HEK293T (cell line): ENCODE measurements around the gene DDX43.

Source experiments
- CTCF ChIA-PET: fragments of 350-600 bp; formaldehyde crosslinking; extraction: SDS; loops from one replicate; lab custom pipeline; 2021; ENCODE audit warnings: antibody characterized with exemption, inconsistent platforms; lab: Yijun Ruan, JAX
- POLR2A ChIA-PET: fragments of 350-600 bp; formaldehyde crosslinking; extraction: SDS; loops from one replicate; lab custom pipeline; 2020; ENCODE audit warnings: antibody characterized with exemption, inconsistent platforms; lab: Yijun Ruan, JAX
- DNase-seq: peaks from one replicate; pipeline ENCODE4 v3.0.0; 2012; ENCODE audit warnings: mixed read lengths; ENCODE audit errors: extremely low spot score
- ARNT ChIP-seq: fragments of 450-650 bp; IDR thresholded peaks from 2 replicates; pipeline ENCODE4 v1.6.1; 2017; ENCODE audit warnings: mild to moderate bottlenecking
- BHLHE40 ChIP-seq: fragments of 450-650 bp; IDR thresholded peaks from 2 replicates; pipeline ENCODE4 v1.6.1; 2016; ENCODE audit warnings: mild to moderate bottlenecking, moderate library complexity, borderline replicate concordance
- CTBP1 ChIP-seq: fragments of 450-650 bp; IDR thresholded peaks from 2 replicates; pipeline ENCODE4 v1.6.1; 2016; ENCODE audit warnings: borderline replicate concordance
- ELF4 ChIP-seq: fragments of 450-650 bp; IDR thresholded peaks from 2 replicates; pipeline ENCODE4 v1.6.1; 2017; ENCODE audit warnings: antibody characterized with exemption
- FOXA1 ChIP-seq: fragments of 450-650 bp; IDR thresholded peaks from 2 replicates; pipeline ENCODE4 v1.6.1; 2016; ENCODE audit warnings: mild to moderate bottlenecking
- FOXK2 ChIP-seq: fragments of 450-650 bp; IDR thresholded peaks from 2 replicates; pipeline ENCODE4 v1.6.1; 2016; ENCODE audit warnings: mild to moderate bottlenecking
- FOXM1 ChIP-seq: fragments of 450-650 bp; IDR thresholded peaks from 2 replicates; pipeline ENCODE4 v1.6.1; 2017; ENCODE audit warnings: mild to moderate bottlenecking, borderline replicate concordance
- HDGF ChIP-seq: fragments of 450-650 bp; IDR thresholded peaks from 2 replicates; pipeline ENCODE4 v1.6.1; 2017; ENCODE audit warnings: antibody characterized with exemption, borderline replicate concordance
- L3MBTL2 ChIP-seq: fragments of 450-650 bp; conservative IDR thresholded peaks from 2 replicates; pipeline ENCODE4 v1.6.1; 2016; ENCODE audit warnings: mild to moderate bottlenecking
- LEF1 ChIP-seq: fragments of 450-650 bp; IDR thresholded peaks from 2 replicates; pipeline ENCODE4 v1.6.1; 2017; ENCODE audit warnings: mild to moderate bottlenecking, borderline replicate concordance
- NFRKB ChIP-seq: fragments of 450-650 bp; IDR thresholded peaks from 2 replicates; pipeline ENCODE4 v1.6.1; 2016; ENCODE audit warnings: mild to moderate bottlenecking, moderate library complexity
- PKNOX1 ChIP-seq: fragments of 450-650 bp; IDR thresholded peaks from 2 replicates; pipeline ENCODE4 v1.6.1; 2016
- SP1 ChIP-seq: fragments of 450-650 bp; IDR thresholded peaks from 2 replicates; pipeline ENCODE4 v1.6.1; 2017
- SUZ12 ChIP-seq: fragments of 450-650 bp; IDR thresholded peaks from 2 replicates; pipeline ENCODE4 v1.6.1; 2016; ENCODE audit warnings: mild to moderate bottlenecking
- TARDBP ChIP-seq: fragments of 450-650 bp; IDR thresholded peaks from 2 replicates; pipeline ENCODE4 v1.6.1; 2016
- ZNF384 ChIP-seq: fragments of 450-650 bp; IDR thresholded peaks from 2 replicates; pipeline ENCODE4 v1.6.1; 2016

The DDX43 gene

DNA sequence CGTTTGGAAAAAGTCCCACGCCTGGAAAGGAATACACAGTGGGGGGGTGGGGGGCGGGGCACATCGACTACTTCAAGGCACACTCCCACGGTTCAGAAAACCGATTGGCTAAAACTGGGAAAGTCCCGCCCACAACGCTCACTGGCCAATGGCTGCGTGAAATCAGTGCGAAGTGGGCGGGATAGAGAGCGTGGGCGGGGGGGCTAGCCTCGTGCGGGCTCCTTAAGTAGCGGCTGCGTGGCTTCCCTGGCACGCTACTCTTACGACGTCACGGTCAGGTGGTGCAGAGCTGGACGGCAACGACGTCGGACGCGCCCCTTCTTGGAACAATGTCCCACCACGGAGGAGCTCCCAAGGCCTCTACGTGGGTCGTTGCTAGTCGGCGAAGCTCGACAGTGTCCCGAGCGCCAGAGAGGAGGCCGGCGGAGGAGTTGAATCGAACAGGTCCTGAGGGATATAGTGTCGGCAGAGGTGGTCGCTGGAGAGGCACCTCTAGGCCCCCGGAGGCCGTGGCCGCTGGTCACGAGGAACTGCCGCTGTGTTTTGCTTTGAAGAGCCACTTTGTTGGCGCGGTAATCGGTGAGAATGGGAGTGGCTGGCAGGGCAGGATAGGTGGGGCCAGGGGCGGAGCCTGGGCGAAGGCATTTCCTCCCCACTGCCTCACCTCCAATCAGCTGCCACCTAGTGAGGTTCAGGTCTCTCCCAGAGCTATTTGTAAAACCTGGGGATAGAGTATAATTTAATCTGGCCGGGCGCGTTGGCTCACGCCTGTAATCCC, at the start of gene DDX43:
Gene DDX43 (plus strand): TSS at position 252 of the 778 bp plus-strand sequence. CDS start 78 bp downstream, at position 330.
- DNase-seq = no peak
- TF ChIP-seq HDGF (no peak), FOXM1 (no peak), FOXK2 (no peak), SUZ12 (no peak), TARDBP (no peak), SP1 (no peak), LEF1 (no peak), FOXA1 (no peak), ARNT (no peak), L3MBTL2 (no peak), ELF4 (no peak), CTBP1 (no peak), ZNF384 (no peak), BHLHE40 (no peak), PKNOX1 (no peak), NFRKB (no peak)
- ChIA-PET POLR2A (interaction anchor here (0.6 to 1.3 kb wide), 2 partner anchors 68 to 85 kb away, joined by 3 to 4 read pairs; no protein-coding TSS in a partner anchor), CTCF (interaction anchor here (0.5 to 0.7 kb wide), 2 partner anchors 66 to 78 kb away, joined by 3 read pairs; no protein-coding TSS in a partner anchor)

DNA sequence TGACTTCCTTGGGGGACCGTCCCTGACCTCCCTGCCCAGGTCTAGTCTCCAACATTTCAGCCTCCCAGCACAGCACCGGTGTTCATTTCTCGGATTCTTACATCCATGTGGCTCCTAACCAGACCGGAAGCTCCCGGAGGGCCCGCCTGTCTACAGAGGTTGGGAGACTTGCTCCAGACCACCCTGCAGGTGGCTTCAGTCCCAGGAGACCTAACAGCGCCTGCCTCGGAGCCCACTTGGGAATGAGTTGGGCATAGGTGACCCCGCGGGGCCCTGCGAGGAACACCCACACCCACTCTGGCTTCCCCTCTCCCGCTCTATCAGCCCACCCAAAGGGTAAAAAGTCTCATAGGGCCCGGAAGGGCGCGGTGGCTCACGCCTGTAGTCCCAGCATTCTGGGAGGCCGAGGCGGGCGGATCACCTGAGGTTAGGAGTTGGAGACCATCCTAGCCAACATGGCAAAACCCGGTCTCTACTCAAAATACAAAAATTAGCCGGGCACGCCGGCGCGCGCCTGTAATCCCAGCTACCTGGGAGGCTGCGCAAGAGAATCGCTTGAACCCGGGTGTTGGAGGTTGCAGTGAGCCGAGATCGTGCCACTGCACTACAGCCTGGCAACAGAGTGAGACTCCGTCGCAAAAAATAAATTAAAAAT, 46.0 kb upstream of the DDX43 start:
- CTCF ChIA-PET = no interaction called here
- DNase-seq = no peak
- no peak for TF ChIP-seq PKNOX1
- TF ChIP-seq FOXM1 = no peak
- TF ChIP-seq TARDBP = no peak
- no peak for TF ChIP-seq SP1
- no peak for TF ChIP-seq SUZ12
- no peak for TF ChIP-seq LEF1
- no peak for TF ChIP-seq NFRKB
- no peak for TF ChIP-seq ZNF384
- TF ChIP-seq HDGF = no peak
- TF ChIP-seq ARNT = no peak
- TF ChIP-seq FOXK2 = no peak
- no peak for TF ChIP-seq FOXA1
- no peak for TF ChIP-seq ELF4
- no peak for TF ChIP-seq BHLHE40
- TF ChIP-seq L3MBTL2 = no peak
- TF ChIP-seq CTBP1 = no peak
- POLR2A ChIA-PET = no interaction called here

- POLR2A ChIA-PET = no interaction called here
- CTCF ChIA-PET = interaction anchor here (0.9 to 1.1 kb wide), 2 partner anchors 10 to 39 kb away, joined by 4 to 9 read pairs; no protein-coding TSS in a partner anchor
These were observed 45.3 kb upstream of the DDX43 start for GRCh38 chr6:73349311-73349710.

GRCh38 chr6:73353636-73354593, 40.7 kb upstream of the DDX43 start, which contains the start of gene DPPA5:
DPPA5 (minus strand) TSS chr6:73354276; CDS start chr6:73354225, 51 bp downstream.
- TF ChIP-seq BHLHE40 = no peak
- TF ChIP-seq FOXM1 = no peak
- no peak for TF ChIP-seq FOXK2
- no peak for TF ChIP-seq SUZ12
- no peak for TF ChIP-seq CTBP1
- TF ChIP-seq FOXA1 = no peak
- no peak for TF ChIP-seq HDGF
- no peak for TF ChIP-seq TARDBP
- TF ChIP-seq ZNF384 = no peak
- no peak for TF ChIP-seq NFRKB
- no peak for TF ChIP-seq LEF1
- TF ChIP-seq L3MBTL2 = no peak
- no peak for TF ChIP-seq ELF4
- no peak for TF ChIP-seq SP1
- no peak for TF ChIP-seq PKNOX1
- CTCF ChIA-PET = no interaction called here

More at GRCh38 chr6:73349311-73349710, 45.3 kb upstream of the DDX43 start:
- TF ChIP-seq FOXA1 (no peak), LEF1 (no peak), ELF4 (no peak), ARNT (no peak), L3MBTL2 (no peak), FOXK2 (no peak), TARDBP (no peak), SUZ12 (no peak), SP1 (no peak), CTBP1 (no peak), HDGF (no peak), PKNOX1 (no peak), ZNF384 (no peak)
- DNase-seq = no peak

More at GRCh38 chr6:73353636-73354593, 40.7 kb upstream of the DDX43 start, which contains the start of gene DPPA5:
- DNase-seq = no peak
- POLR2A ChIA-PET = no interaction called here
